GM18502 (cell line): Measurements from ENCODE around the gene MX2.
"Not testable (repeated sequence)": the region's sequence is repeated elsewhere in the genome, so short reads cannot be mapped to it uniquely, and the experiment has no call there.

Experiments used
- ATAC-seq: cut with Tn5 transposase; IDR thresholded peaks from one replicate; pipeline ENCODE4 v1.9.1; 2021; ENCODE audit warnings: mild to moderate bottlenecking; ENCODE audit not compliant: unreplicated experiment, poor library complexity

MX2 gene

GRCh38 chr21:41361786-41362604 lies at the start of gene MX2:
Gene MX2 (plus strand): TSS chr21:41362027. CDS start chr21:41376907, 14,880 bp downstream.
- peak; percentile 77 for ATAC-seq

GRCh38 chr21:41313285-41314164 lies 48.3 kb upstream of the MX2 start:
- not testable (repeated sequence) for ATAC-seq

GRCh38 chr21:41315726-41316125 lies 46.1 kb upstream of the MX2 start:
- no peak for ATAC-seq

- ATAC-seq: no peak
Measured at GRCh38 chr21:41316200-41317062, 45.4 kb upstream of the MX2 start, which contains the start of gene FAM3B. Gene FAM3B (plus strand): TSS chr21:41316801. CDS start chr21:41316880, 79 bp downstream.

GRCh38 chr21:41317063-41317392 lies 44.8 kb upstream of the MX2 start:
- no peak for ATAC-seq

GRCh38 chr21:41317458-41317857 lies 44.4 kb upstream of the MX2 start:
- no peak for ATAC-seq

- ATAC-seq: no peak
Measured at GRCh38 chr21:41318218-41318617, 43.6 kb upstream of the MX2 start.

GRCh38 chr21:41319273-41319672 lies 42.6 kb upstream of the MX2 start:
- no peak for ATAC-seq

- no peak for ATAC-seq
Measured at GRCh38 chr21:41321211-41321907, 40.5 kb upstream of the MX2 start.

GRCh38 chr21:41321908-41322495 lies 39.8 kb upstream of the MX2 start:
- no peak for ATAC-seq

GRCh38 chr21:41322496-41323382 lies 39.1 kb upstream of the MX2 start:
- no peak for ATAC-seq

GRCh38 chr21:41325138-41325912 lies 36.5 kb upstream of the MX2 start:
- ATAC-seq: no peak

GRCh38 chr21:41326414-41327080 lies 35.3 kb upstream of the MX2 start:
- ATAC-seq: no peak

- no peak for ATAC-seq
Measured at GRCh38 chr21:41327753-41328152, 34.1 kb upstream of the MX2 start.

GRCh38 chr21:41328660-41329607 lies 32.9 kb upstream of the MX2 start:
- ATAC-seq: no peak

GRCh38 chr21:41333752-41334151 lies 28.1 kb upstream of the MX2 start:
- ATAC-seq: no peak
